Inflammatory macrophage treated with lipopolysaccharide for 4 hours (primary cell): ENCODE results near the gene TRPM3.

Source experiments
- DNase-seq: peaks from one replicate; pipeline ENCODE4 v3.0.0-alpha.2; 2020

Gene TRPM3

DNA sequence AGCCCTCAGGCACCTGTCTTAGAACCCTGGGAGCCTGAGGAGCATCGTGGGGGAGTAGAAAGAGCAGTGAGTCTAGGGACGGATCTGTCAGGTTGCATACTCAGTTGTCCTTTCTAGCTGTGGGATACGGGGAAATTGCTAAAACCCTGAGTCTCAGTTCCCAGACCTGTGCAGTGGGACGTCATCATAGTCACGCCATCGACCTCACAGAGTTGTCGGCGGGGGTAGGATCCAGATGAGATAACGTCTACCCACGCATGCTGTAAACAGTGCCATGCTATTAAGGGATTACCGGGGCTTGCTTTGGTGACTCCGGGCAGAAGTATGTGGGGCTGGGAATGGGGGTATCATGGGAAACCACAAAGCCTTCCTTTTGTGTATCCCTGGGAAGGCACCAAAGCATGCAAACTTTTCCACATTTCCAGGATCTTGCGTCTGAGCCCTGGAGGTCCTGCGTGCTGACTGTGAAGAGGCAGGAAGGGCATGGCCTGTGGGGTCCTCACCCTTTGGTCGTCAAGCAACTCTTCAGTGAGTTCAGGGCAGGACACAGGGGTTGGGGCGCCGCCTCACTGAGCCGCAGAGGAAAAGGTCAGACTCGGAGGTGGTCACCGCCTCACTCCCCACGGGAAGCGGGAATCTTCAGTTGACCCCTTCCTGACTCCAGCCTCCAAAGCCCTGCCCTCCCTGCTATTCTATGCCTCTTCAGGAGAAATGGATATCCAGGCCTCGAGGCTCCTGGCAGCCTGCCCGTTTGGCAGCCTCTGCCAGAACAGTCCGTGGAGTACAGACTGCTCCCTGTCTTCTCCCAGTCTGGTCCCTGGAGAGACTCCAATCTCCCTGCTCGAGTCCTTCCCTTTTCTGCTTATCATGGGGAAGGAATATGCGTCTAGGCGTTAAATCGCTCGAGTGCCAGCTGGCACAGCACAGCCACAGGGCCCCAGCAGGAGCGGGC is 520.1 kb downstream of the TRPM3 start:
- DNase-seq: peak; percentile 8

DNA sequence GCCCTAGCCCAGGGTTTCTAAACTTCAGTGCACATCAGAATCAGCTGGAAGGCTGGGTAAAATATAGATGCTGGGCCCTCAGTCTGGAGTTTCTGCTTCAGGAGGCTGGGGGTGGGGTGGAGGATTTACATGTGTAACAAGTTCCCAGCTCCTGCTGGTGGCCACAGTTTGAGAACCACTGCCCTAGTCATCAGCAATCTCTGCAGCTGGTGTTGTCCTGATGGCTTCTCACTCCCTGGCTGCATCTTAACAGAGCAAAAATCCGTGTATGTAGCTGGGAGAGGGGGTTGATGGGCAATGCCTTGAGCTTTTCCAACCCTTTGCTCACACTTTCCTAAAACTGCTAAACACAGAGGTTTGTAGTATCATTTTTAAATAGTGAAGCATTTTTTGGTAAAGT is 520.9 kb downstream of the TRPM3 start:
- no peak for DNase-seq

DNA sequence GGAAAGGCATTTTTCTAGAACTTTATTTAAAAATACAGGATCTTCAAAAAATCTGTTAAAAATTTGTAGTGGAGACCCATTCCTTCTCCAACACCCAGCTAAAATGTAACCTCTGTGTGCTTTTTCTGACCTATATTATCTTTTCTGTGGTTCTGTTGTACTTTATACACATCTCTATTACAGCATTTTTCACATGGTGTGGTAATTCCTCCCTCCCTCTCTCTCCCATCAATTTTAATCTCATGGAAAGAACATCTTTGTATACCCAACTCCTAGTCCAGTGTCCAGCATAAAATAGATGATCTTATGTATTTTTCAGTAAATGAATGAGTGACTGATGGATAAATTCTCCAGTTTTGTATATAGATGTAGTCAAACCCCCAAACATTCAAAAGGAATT is 523.5 kb downstream of the TRPM3 start:
- no peak for DNase-seq

DNA sequence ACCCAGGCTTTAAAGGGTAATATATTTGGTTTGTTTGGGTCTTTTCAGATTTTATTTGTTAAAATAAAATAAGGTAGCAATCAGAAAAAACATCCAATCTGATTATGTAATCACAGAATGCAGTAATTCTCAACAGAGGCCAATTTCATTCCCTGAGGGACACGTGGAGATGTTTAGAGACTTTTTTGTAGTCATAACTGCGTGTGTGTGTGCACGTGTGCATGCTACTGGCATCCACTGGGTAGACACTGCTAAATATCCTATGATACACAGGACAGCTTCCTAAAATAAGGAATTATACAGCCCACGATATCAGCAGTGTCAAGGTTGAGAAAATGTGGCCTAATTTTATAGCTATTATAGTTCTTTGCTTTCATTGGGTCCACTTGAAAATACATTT is 526.2 kb downstream of the TRPM3 start:
- no peak for DNase-seq

DNA sequence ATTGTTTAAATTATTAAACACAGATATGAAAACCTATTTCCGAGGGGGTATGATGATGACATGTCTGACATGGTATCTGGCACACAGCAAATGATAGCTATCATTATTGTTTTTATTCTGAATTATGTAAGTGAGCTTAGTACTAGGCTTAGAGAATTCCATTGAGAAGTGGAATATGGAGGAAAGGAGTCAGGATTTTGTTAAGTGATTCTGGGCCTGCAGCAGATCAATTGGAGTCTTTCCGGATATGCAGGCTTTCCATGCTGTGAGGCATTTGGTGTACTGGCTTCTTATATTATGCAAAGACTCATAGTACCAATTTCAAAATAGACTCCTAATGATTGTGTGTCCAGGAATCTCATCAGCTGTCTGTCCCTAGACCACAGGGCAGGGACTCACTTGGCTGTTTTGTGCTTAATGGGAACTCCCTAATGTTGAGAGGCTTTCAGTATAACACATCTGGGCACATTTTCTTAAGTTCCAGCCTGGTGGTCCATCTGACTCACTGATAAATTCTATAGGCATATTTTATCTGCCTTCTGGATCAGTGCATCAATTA is 527.0 kb downstream of the TRPM3 start:
- no peak for DNase-seq

DNA sequence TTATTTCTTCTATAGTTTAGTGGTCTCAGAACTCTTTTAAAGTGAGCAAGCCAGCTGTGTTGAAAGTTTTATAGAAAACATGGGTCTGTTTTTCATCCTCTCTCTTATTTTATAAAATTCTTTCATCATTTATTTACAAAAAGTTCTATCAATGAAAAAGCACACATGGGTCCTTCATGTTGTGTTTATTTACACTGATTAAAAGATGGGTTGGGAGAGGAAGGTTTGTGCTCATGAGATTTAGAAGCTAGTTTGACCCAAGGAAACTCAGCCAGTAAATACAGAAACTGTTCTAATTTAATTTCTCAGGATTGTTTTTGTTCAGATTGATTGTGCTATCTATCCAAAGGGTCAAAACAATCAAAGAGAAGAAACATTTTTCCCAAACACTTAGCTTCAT is 528.2 kb downstream of the TRPM3 start:
- DNase-seq: no peak

DNA sequence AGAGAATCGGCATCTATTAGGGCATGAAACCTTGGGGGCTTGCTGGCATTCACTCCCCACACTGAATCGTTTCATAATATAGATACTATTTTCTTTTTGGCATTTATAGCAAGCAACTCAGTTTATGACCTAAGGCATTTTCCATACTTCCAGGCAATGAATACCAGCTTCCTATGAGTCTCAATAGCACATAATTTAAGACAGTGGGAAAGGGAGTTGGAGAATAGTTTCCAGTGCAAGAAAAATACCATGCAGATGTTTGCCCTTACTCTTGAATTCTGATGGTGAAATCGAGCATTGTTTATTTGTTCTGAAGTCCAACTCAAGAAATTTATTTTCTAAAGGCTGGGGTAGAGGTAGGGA is 531.1 kb downstream of the TRPM3 start:
- DNase-seq: no peak

DNA sequence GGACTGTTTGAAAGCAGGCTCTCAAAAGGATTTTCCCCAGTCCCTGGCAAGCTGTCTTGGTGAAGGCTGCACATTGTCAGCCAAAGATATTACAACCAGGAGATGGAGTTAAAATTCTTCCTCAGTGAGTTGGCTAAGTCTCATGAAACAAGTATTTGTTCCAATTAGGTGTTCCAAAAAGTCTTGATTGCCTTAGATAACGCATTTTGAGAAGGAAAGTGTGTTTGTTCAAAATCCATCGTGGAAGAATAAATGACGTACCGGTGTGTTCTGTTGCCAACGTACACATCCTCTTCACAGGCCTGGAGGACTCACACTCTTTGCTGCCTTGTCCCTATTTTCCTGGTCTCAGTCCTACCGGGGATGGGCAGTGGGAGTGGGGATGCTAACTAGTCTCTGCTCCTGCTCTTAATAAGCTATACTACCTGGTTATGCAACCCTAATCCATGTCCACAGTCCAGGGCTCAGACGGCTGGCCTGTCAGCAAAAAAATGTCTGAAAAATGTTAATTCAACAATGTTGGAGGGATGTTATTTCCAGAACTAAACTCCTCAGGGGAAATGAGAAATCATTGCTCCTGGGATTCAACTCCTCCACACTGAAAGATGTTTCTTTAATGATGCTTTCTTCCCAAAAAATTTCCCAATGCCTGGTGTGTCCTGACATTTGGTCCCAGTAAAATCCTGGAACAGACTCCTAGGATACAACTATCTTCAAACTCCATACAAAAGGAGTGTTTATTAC is 531.7 kb downstream of the TRPM3 start:
- no peak for DNase-seq

DNA sequence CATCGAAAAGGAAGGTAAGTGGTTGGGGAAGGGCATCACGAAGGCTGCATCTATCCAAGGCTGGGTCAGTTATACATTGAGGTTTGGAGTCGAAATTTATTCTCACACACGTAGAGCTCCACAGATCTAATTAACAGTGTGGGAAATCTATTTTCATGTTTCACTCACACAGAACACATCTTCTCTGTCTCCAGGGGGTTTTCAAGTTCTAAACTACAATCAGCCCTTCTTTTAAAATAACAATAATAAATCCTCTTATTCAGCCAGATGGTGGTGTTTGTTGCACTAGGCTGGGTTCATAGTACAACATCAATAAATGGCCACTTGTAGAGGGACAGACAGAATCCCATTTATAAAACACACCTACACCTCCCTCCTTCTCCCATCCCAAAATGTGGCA is 532.4 kb downstream of the TRPM3 start:
- no peak for DNase-seq

DNA sequence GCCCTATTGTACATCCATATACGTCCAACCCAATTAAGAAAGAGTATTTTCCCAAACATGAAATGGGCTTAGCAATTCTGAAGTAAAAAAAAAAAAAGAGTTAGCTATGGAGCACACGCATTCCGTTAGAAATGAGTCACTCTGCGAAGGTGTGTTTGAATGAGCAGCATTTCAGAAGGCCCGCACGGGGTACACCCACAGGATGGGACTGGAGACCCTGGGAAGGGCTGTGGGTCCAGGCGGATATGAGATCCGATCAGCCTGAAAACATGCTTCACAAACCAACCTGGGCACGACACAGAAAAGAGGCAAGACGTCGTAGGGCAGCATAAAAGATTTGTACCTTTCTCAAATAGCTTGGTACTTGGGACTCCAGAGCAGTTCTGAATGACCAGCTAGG is 533.0 kb downstream of the TRPM3 start:
- no peak for DNase-seq

DNA sequence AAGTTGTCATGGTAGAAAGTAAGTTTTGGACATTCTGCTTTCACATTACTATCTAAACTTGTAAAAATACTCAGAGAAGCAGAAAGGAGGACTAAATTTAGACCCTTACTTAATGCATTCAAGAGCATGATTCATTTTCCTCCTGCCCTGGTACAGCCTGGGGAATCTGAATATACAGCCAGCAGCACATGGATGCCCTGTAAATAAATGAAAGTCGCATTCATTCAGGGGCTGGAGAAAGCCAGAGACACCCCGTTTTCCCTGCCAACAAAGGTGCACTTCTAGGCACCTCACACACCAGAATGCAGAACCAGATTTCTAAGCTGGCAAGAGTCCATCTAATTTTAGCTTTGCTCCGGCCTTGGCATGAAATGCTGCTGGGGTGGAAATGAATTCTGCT is 534.2 kb downstream of the TRPM3 start:
- peak; percentile 8 for DNase-seq

DNA sequence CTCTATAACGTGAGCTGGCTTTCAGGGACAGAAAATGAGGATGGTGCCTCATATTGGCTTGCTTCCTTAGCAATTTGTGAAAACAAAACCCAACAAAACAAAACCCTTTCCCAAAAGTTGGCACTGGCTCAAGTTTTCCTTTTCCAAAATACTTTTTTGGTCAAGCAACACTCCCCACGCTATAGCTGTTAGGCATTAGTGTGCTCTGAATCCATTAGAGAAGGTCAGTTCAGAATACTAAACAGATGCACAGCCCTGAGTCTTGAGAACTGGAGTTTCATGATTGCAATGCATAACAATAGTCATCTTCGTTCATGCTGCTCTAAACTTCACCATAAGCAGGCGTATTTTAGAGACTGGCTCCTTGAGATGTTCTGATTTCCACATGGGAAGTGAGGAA is 534.9 kb downstream of the TRPM3 start:
- DNase-seq: no peak

DNA sequence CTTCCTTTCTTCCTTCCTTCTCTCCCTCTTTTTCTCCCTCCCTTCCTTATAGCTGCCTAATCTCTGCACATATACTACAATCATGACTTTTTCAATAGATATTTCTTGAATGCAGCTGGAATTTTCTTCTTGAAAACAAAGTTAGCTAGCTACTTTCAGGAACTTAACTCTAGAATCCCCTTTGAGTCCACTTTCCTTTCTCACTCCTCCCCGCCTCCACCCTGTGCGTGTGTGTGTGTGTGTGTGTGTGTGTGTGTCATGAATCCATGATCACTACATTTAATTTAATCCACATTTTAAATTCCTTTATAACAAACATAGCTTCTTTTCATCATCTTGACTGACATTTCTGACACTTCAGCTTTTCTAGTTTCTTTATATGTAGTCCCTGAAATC is 539.5 kb downstream of the TRPM3 start:
- DNase-seq: peak; percentile 33

DNA sequence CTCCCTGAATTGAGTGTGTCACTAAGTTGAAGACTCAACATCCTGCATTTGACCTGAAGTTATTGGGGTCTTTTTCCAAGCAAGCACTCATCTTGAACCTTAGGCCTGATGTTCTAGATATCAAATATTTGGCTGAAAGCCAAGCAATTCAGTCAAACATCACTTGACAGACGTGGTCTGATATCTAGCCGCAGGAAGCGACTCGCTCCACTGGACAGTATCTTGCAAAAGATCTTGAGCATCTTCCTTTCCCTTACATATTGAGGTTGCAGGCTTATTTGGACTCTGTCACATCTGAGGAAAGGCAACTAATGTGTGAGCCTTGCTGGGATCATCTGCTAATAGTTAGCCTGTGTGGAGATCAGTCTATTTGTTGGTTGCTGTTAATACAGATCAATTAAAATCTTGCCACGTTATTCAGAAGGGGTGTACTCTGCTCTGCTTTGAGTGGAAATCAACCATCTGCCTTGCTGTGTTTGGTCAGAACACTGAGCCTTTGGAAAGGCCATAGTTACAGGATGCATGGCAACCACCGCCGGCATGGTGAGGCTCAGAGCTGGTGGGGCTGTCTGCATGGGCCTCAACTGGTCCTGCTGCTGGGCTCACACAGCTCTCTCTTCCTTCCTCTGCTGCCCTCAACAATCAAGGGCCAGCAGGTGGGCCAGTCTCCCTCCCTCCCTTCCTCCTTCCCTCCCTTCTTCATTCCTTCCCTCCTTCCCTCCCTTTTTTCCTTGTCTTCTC is 540.0 kb downstream of the TRPM3 start:
- DNase-seq: peak; percentile 17

DNA sequence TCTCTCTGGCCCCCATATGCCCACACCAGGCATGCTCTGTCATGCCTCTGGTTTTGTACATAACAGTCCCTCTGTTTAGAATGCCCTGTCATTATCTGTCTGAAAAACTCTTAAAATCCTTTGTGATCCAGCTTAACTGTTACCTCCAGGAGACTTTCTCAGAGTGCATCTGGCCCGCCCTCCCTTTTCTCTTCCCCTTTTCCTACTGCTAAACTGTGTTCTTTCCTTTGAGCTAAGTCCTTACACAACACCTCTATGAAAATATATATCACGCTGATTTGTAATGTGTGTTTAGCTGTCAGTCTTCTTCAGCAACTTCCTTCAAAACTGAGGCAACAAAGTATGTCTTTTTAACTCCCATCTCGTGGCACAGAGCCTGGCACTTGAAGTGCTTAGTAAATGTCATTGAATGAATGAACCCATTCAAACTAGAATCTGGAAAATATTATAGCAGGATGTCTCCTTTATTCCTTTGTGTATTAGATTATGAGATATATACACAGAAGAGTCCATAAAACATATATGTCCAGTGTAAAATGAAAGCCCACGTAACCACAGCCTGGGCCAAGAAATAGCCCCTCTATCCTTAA is 540.7 kb downstream of the TRPM3 start:
- peak; percentile 91 for DNase-seq

DNA sequence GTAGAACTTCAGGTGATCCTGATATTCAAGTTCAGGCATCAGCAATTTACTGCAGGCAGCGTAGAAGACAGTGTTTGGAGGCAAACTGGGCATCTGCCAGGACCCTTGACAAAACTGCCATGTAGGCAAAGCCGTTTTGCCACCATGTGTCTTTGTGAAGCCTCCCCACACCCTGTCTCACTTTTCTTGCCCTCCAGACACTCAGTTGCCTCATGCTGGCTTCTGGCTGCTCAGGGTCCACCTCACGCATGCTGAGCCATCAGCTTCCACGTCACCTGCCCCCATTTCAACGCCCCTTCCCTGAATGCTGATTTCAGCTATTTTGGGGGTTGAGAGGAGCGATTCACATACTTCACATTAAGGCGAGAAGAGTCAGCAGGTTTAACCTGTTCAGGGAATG is 541.7 kb downstream of the TRPM3 start:
- DNase-seq: no peak

DNA sequence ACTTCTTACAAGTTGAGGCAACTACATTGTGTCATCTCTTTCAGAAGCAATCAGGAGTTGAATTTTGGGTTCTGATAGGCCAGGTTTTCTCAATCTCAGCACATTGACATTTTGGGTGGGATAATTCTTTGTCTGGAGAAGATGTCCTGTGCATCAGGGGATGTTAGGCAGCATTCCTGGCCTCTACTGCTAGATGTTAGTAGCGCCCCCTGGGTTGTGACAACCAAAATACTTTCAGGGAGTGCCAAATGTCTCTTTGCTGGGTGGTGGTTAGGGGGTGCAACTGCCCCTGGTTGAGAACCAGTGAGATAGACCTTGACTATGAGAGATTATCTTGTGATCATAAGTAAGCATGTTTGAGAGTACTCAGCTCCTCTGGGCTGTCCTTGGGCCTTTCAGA is 542.7 kb downstream of the TRPM3 start:
- DNase-seq: peak; percentile 15

DNA sequence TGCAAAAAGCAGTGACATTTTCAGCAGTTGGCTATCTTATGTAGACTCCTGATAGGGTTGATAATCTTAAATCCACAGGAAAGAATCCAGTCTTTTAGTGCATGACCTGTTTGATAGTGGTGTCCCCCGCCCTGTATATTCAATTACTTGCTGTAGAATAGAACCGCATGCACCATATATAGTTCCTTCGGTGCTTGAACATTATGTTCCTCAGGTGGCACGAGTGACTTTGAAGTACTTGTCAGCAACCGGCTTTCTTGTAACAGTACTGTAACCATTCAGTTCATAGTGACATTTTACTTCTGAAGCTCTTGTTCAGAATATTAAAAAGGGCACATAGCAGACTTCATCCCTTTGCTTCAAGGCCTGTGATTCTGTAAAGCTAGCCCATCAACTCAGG is 543.8 kb downstream of the TRPM3 start:
- DNase-seq: no peak

DNA sequence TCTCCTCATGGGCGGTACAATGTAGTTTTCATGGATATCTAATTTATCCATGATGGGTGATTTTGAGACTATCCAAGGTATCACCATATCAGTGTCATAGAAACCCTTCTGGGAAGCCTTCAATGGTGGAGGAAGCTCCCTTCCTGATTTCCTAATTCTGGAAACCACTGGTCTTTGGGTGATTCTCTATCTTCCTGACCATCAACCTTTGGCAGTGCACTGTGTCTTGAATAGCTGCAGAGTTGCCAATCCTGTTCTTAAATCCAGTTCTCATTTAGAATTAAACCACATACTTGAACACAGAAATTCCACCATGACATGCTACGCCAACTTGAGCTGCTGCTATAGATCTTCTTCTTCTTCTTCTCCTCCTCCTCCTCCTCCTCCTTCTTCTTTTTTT is 545.3 kb downstream of the TRPM3 start:
- peak; percentile 75 for DNase-seq

DNA sequence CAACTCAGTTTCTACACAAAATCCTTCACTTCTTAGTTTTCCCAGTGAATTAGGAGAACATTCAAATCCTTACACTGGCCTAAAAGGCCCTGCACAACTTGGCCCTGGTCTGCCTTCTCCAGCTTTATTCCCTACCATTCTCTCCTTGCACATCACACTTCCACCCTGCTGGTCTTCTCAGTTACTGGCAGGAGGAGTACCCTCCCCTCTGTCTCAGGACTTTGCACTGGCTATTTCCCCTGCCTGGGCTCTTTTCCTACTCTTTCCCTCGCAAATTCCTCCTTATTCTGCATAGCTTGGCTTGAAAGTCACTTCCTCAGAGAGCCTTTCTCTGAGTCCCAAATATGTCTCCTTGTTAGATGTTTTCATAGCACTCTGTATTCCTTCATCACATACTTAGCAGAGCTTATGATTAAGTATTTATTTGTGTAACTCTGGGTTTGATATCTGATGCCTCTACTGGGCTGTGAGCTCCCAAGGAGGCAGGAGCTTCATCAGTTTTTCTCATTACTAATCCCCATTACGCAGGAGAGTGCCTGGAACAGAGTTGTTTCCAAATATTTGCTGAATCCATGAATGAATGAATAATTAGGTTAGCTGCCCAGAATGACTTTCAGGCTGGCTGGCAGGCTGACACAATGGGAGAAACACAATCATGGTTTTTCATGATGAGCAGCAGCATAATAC is 547.1 kb downstream of the TRPM3 start:
- peak; percentile 18 for DNase-seq

DNA sequence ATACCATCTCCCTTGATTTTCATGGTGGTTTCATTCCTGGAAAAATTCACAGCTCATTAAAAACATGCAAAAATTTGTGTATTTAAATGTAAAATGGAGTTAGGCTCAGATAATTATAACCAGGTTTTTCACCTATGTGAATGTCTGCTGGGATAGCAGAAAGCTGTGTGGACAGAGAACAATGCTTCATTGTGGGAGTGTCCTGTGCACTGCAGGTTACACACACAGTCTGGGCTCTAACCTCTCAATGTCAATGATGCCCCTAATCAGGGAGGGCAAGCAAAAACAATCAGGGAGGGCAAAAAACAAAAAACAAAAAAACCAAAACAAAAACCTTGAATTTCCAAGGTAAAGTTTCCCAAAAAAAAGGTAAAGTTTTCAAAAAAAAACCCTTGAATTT is 548.1 kb downstream of the TRPM3 start:
- no peak for DNase-seq

DNA sequence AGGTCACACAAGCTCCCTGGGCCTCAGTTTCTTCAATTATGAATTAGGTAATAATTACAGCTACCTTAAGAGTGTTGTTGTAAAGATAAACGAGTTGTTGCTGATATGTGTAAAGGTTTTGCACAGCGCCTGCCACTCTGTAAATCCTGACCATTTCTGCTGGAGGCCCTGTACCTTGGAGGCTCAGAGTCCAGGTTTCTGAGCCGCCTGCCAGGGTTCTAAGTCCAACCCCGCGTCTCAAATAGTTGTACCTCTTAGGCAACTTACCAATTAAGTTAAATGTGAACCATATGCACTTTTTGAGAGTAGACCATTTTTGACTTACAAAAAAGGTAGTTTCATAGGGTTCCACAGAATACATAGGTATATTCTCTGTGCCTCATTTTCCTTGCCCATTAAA is 550.2 kb downstream of the TRPM3 start:
- DNase-seq: no peak
